ENCODE data around the gene PIPOX. TPM values are rescaled to one million over a fixed set of nuclear protein-coding genes. Genes with fewer than 3 reads are reported as not detected.

PIPOX gene
- polyA plus RNA-seq, 2 donors = 0.41 to 0.48 TPM

GRCh38 chr17:29004081-29004692, 38.8 kb upstream of the PIPOX start:
- Histone ChIP-seq H3K27me3 (ENCODE audit: control insufficient read depth in 1 of 2, insufficient read depth in 2 of 2, low read length in 2 of 2) (peaks cover 0 to 9% of the 10 kb centered on the region in 2 donors), H3K4me3 (ENCODE audit: low read depth in 1 of 2, low read length in 2 of 2) (no peak overlapping the region), H3K36me3 (ENCODE audit: control insufficient read depth in 2 of 2, insufficient read depth in 2 of 2, low read length in 1 of 2) (no peaks in the 10 kb centered on the region), H3K27ac (ENCODE audit: low read depth in 2 of 2, low read length in 1 of 2) (no peak overlapping the region), H3K9me3 (ENCODE audit: control insufficient read depth in 2 of 2, insufficient read depth in 1 of 2, low read depth in 1 of 2, low read length in 1 of 2) (no peaks in the 10 kb centered on the region), H3K4me1 (ENCODE audit: control insufficient read depth in 2 of 2, insufficient read depth in 2 of 2, low read length in 1 of 2) (peaks cover 0 to 7% of the 10 kb centered on the region in 2 donors)
- WGBS, 2 donors = 45 to 53% methylated on average over 20 of the region's 20 CpGs

- H3K9me3 ChIP-seq (ENCODE audit: control insufficient read depth in 2 of 2, insufficient read depth in 1 of 2, low read depth in 1 of 2, low read length in 1 of 2) = no peaks in the 10 kb centered on the region
- no peak within 1 kb of the TSS for H3K4me3 ChIP-seq (ENCODE audit: low read depth in 1 of 2, low read length in 2 of 2)
- H3K27me3 ChIP-seq (ENCODE audit: control insufficient read depth in 1 of 2, insufficient read depth in 2 of 2, low read length in 2 of 2) = peaks cover 0 to 9% of the 10 kb centered on the region in 2 donors
- H3K36me3 ChIP-seq (ENCODE audit: control insufficient read depth in 2 of 2, insufficient read depth in 2 of 2, low read length in 1 of 2) = no peaks in the 10 kb centered on the region
- peaks cover 0 to 7% of the 10 kb centered on the region in 2 donors for H3K4me1 ChIP-seq (ENCODE audit: control insufficient read depth in 2 of 2, insufficient read depth in 2 of 2, low read length in 1 of 2)
- 4 to 6% methylated on average over 34 to 43 of the region's 43 CpGs for WGBS, 2 donors
- H3K27ac ChIP-seq (ENCODE audit: low read depth in 2 of 2, low read length in 1 of 2) = no peak within 1 kb of the TSS
Observed at GRCh38 chr17:29005936-29006511, 36.9 kb upstream of the PIPOX start, which contains the start of gene SEZ6. Gene SEZ6, minus strand, starts transcription at chr17:29006033. Its CDS starts 164 bp downstream, at chr17:29005869.

DNA sequence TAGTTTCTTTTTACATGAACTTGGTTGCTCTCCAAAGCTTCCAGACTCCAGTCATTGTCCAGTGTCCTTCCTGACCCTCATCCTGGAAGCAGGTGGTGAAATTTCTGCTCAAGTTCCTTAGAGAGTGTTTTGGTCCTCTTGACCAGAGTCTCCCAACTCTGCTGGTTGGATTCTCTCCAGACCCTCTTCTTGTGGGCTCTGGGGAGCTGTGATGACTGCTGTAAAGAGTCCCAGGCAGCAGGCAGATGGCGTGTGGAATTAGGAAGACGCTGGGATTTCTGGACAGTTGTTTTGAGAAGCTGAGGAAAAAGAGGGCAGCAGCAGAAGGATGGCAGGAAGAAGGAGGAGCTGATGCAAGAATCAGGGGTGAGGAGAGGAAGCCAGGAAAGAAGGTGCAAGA, 35.5 kb upstream of the PIPOX start:
- no peak overlapping the region for H3K4me3 ChIP-seq (ENCODE audit: low read depth in 1 of 2, low read length in 2 of 2)
- no peaks in the 10 kb centered on the region for H3K36me3 ChIP-seq (ENCODE audit: control insufficient read depth in 2 of 2, insufficient read depth in 2 of 2, low read length in 1 of 2)
- H3K4me1 ChIP-seq (ENCODE audit: control insufficient read depth in 2 of 2, insufficient read depth in 2 of 2, low read length in 1 of 2) = peaks cover 0 to 7% of the 10 kb centered on the region in 2 donors
- peaks cover 0 to 9% of the 10 kb centered on the region in 2 donors for H3K27me3 ChIP-seq (ENCODE audit: control insufficient read depth in 1 of 2, insufficient read depth in 2 of 2, low read length in 2 of 2)
- H3K9me3 ChIP-seq (ENCODE audit: control insufficient read depth in 2 of 2, insufficient read depth in 1 of 2, low read depth in 1 of 2, low read length in 1 of 2) = no peaks in the 10 kb centered on the region
- H3K27ac ChIP-seq (ENCODE audit: low read depth in 2 of 2, low read length in 1 of 2) = no peak overlapping the region
- WGBS, 2 donors = 37 to 45% methylated on average over 2 of the region's 2 CpGs

- Histone ChIP-seq H3K27me3 (ENCODE audit: control insufficient read depth in 1 of 2, insufficient read depth in 2 of 2, low read length in 2 of 2) (peaks cover 0 to 9% of the 10 kb centered on the region in 2 donors), H3K9me3 (ENCODE audit: control insufficient read depth in 2 of 2, insufficient read depth in 1 of 2, low read depth in 1 of 2, low read length in 1 of 2) (no peaks in the 10 kb centered on the region), H3K4me3 (ENCODE audit: low read depth in 1 of 2, low read length in 2 of 2) (no peak overlapping the region), H3K4me1 (ENCODE audit: control insufficient read depth in 2 of 2, insufficient read depth in 2 of 2, low read length in 1 of 2) (peaks cover 0 to 7% of the 10 kb centered on the region in 2 donors), H3K27ac (ENCODE audit: low read depth in 2 of 2, low read length in 1 of 2) (no peak overlapping the region), H3K36me3 (ENCODE audit: control insufficient read depth in 2 of 2, insufficient read depth in 2 of 2, low read length in 1 of 2) (no peaks in the 10 kb centered on the region)
- 46 to 57% methylated on average over 2 of the region's 2 CpGs for WGBS, 2 donors
Observed at GRCh38 chr17:29007860-29008455, 35.0 kb upstream of the PIPOX start.

- Histone ChIP-seq H3K36me3 (ENCODE audit: control insufficient read depth in 2 of 2, insufficient read depth in 2 of 2, low read length in 1 of 2) (no peaks in the 10 kb centered on the region), H3K4me3 (ENCODE audit: low read depth in 1 of 2, low read length in 2 of 2) (no peak overlapping the region), H3K4me1 (ENCODE audit: control insufficient read depth in 2 of 2, insufficient read depth in 2 of 2, low read length in 1 of 2) (peaks cover 0 to 7% of the 10 kb centered on the region in 2 donors), H3K27me3 (ENCODE audit: control insufficient read depth in 1 of 2, insufficient read depth in 2 of 2, low read length in 2 of 2) (peaks cover 0 to 9% of the 10 kb centered on the region in 2 donors), H3K27ac (ENCODE audit: low read depth in 2 of 2, low read length in 1 of 2) (no peak overlapping the region), H3K9me3 (ENCODE audit: control insufficient read depth in 2 of 2, insufficient read depth in 1 of 2, low read depth in 1 of 2, low read length in 1 of 2) (no peaks in the 10 kb centered on the region)
- WGBS, 2 donors = 65 to 67% methylated on average over 3 of the region's 3 CpGs
Observed at GRCh38 chr17:29008591-29008990, 34.4 kb upstream of the PIPOX start.

GRCh38 chr17:29010129-29010528, 32.8 kb upstream of the PIPOX start:
- Histone ChIP-seq H3K27me3 (ENCODE audit: control insufficient read depth in 1 of 2, insufficient read depth in 2 of 2, low read length in 2 of 2) (peaks cover 0 to 4% of the 10 kb centered on the region in 2 donors), H3K36me3 (ENCODE audit: control insufficient read depth in 2 of 2, insufficient read depth in 2 of 2, low read length in 1 of 2) (no peaks in the 10 kb centered on the region), H3K9me3 (ENCODE audit: control insufficient read depth in 2 of 2, insufficient read depth in 1 of 2, low read depth in 1 of 2, low read length in 1 of 2) (no peaks in the 10 kb centered on the region), H3K4me1 (ENCODE audit: control insufficient read depth in 2 of 2, insufficient read depth in 2 of 2, low read length in 1 of 2) (peaks cover 0 to 3% of the 10 kb centered on the region in 2 donors), H3K27ac (ENCODE audit: low read depth in 2 of 2, low read length in 1 of 2) (no peak overlapping the region), H3K4me3 (ENCODE audit: low read depth in 1 of 2, low read length in 2 of 2) (no peak overlapping the region)
- WGBS, 2 donors = 33 to 36% methylated on average over 3 of the region's 3 CpGs

DNA sequence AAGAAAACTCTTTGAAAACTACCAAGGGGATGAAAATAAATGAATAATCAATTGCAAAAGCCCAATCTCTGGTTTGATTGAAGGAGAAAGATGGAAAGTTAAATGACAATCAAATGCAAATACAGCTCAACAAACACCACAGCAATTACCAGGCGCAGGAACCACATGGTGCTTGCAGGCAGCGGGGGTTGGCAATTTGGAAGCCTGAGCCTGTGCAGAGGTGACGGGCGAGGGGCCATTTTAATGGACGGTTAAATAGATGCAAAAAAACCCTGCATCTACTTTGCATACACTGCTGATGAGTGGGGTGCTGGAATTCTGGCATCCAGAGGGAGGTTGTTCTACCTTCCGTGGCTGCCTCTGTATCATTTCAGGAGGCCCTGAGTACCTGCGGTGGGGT, 32.4 kb upstream of the PIPOX start:
- Histone ChIP-seq H3K36me3 (ENCODE audit: control insufficient read depth in 2 of 2, insufficient read depth in 2 of 2, low read length in 1 of 2) (no peaks in the 10 kb centered on the region), H3K9me3 (ENCODE audit: control insufficient read depth in 2 of 2, insufficient read depth in 1 of 2, low read depth in 1 of 2, low read length in 1 of 2) (no peaks in the 10 kb centered on the region), H3K27ac (ENCODE audit: low read depth in 2 of 2, low read length in 1 of 2) (no peak overlapping the region), H3K27me3 (ENCODE audit: control insufficient read depth in 1 of 2, insufficient read depth in 2 of 2, low read length in 2 of 2) (no peaks in the 10 kb centered on the region), H3K4me3 (ENCODE audit: low read depth in 1 of 2, low read length in 2 of 2) (no peak overlapping the region), H3K4me1 (ENCODE audit: control insufficient read depth in 2 of 2, insufficient read depth in 2 of 2, low read length in 1 of 2) (no peaks in the 10 kb centered on the region)
- 70 to 71% methylated on average over 7 of the region's 7 CpGs for WGBS, 2 donors

GRCh38 chr17:29012535-29012934, 30.4 kb upstream of the PIPOX start:
- H3K4me1 ChIP-seq (ENCODE audit: control insufficient read depth in 2 of 2, insufficient read depth in 2 of 2, low read length in 1 of 2) = no peaks in the 10 kb centered on the region
- no peak overlapping the region for H3K27ac ChIP-seq (ENCODE audit: low read depth in 2 of 2, low read length in 1 of 2)
- 87 to 92% methylated on average over 1 of the region's 1 CpG for WGBS, 2 donors
- no peaks in the 10 kb centered on the region for H3K27me3 ChIP-seq (ENCODE audit: control insufficient read depth in 1 of 2, insufficient read depth in 2 of 2, low read length in 2 of 2)
- no peaks in the 10 kb centered on the region for H3K36me3 ChIP-seq (ENCODE audit: control insufficient read depth in 2 of 2, insufficient read depth in 2 of 2, low read length in 1 of 2)
- H3K4me3 ChIP-seq (ENCODE audit: low read depth in 1 of 2, low read length in 2 of 2) = no peak overlapping the region
- H3K9me3 ChIP-seq (ENCODE audit: control insufficient read depth in 2 of 2, insufficient read depth in 1 of 2, low read depth in 1 of 2, low read length in 1 of 2) = no peaks in the 10 kb centered on the region

- H3K27ac ChIP-seq (ENCODE audit: low read depth in 2 of 2, low read length in 1 of 2) = no peak overlapping the region
- no peaks in the 10 kb centered on the region for H3K9me3 ChIP-seq (ENCODE audit: control insufficient read depth in 2 of 2, insufficient read depth in 1 of 2, low read depth in 1 of 2, low read length in 1 of 2)
- H3K36me3 ChIP-seq (ENCODE audit: control insufficient read depth in 2 of 2, insufficient read depth in 2 of 2, low read length in 1 of 2) = no peaks in the 10 kb centered on the region
- 65 to 69% methylated on average over 5 of the region's 5 CpGs for WGBS, 2 donors
- peaks cover 1% of the 10 kb centered on the region in 2 donors for H3K4me1 ChIP-seq (ENCODE audit: control insufficient read depth in 2 of 2, insufficient read depth in 2 of 2, low read length in 1 of 2)
- H3K27me3 ChIP-seq (ENCODE audit: control insufficient read depth in 1 of 2, insufficient read depth in 2 of 2, low read length in 2 of 2) = peaks cover 0 to 8% of the 10 kb centered on the region in 2 donors
- H3K4me3 ChIP-seq (ENCODE audit: low read depth in 1 of 2, low read length in 2 of 2) = no peak overlapping the region
Observed at GRCh38 chr17:29014716-29015115, 28.2 kb upstream of the PIPOX start.
